ENCODE measurements around the gene WDR75. TPM values are rescaled to one million over a fixed set of nuclear protein-coding genes. Genes with fewer than 3 reads are reported as not detected.
"Not testable (repeated sequence)": the region's sequence is repeated elsewhere in the genome, so short reads cannot be mapped to it uniquely, and the experiment has no call there.

The WDR75 gene
- total RNA-seq, 1 donor: 60.6 TPM

- H3K27me3 ChIP-seq (ENCODE audit: insufficient read depth, low read length): no peaks in the 10 kb centered on the region
- H3K9me3 ChIP-seq (ENCODE audit: low read depth, low read length): no peaks in the 10 kb centered on the region
- no peak overlapping the region for H3K4me3 ChIP-seq (ENCODE audit: low read length)
- H3K4me1 ChIP-seq (ENCODE audit: insufficient read depth, low read length): no peaks in the 10 kb centered on the region
Observed at GRCh38 chr2:189425676-189426075, 15.6 kb upstream of the WDR75 start.

GRCh38 chr2:189426886-189427285 is 14.4 kb upstream of the WDR75 start:
- Histone ChIP-seq H3K4me1 (ENCODE audit: insufficient read depth, low read length) (no peaks in the 10 kb centered on the region), H3K4me3 (ENCODE audit: low read length) (no peak overlapping the region), H3K27me3 (ENCODE audit: insufficient read depth, low read length) (no peaks in the 10 kb centered on the region), H3K9me3 (ENCODE audit: low read depth, low read length) (no peaks in the 10 kb centered on the region)

- no peaks in the 10 kb centered on the region for H3K4me1 ChIP-seq (ENCODE audit: insufficient read depth, low read length)
- no peak overlapping the region for H3K4me3 ChIP-seq (ENCODE audit: low read length)
- H3K27me3 ChIP-seq (ENCODE audit: insufficient read depth, low read length): no peaks in the 10 kb centered on the region
- H3K9me3 ChIP-seq (ENCODE audit: low read depth, low read length): no peaks in the 10 kb centered on the region
Observed at GRCh38 chr2:189427872-189428271, 13.4 kb upstream of the WDR75 start.

GRCh38 chr2:189430448-189430847 is 10.8 kb upstream of the WDR75 start:
- H3K27me3 ChIP-seq (ENCODE audit: insufficient read depth, low read length); H3K4me3 ChIP-seq (ENCODE audit: low read length); H3K4me1 ChIP-seq (ENCODE audit: insufficient read depth, low read length); H3K9me3 ChIP-seq (ENCODE audit: low read depth, low read length): not testable (repeated sequence)

GRCh38 chr2:189435803-189436202 is 5.5 kb upstream of the WDR75 start:
- not testable (repeated sequence) for H3K9me3 ChIP-seq (ENCODE audit: low read depth, low read length); H3K4me1 ChIP-seq (ENCODE audit: insufficient read depth, low read length); H3K27me3 ChIP-seq (ENCODE audit: insufficient read depth, low read length); H3K4me3 ChIP-seq (ENCODE audit: low read length)

- H3K4me1 ChIP-seq (ENCODE audit: insufficient read depth, low read length): peaks cover 11% of the 10 kb centered on the region
- no peaks in the 10 kb centered on the region for H3K9me3 ChIP-seq (ENCODE audit: low read depth, low read length)
- H3K4me3 ChIP-seq (ENCODE audit: low read length): no peak overlapping the region
- H3K27me3 ChIP-seq (ENCODE audit: insufficient read depth, low read length): no peaks in the 10 kb centered on the region
Observed at GRCh38 chr2:189437926-189438325, 3.3 kb upstream of the WDR75 start.

- Histone ChIP-seq H3K4me3 (ENCODE audit: low read length) (no peak overlapping the region), H3K9me3 (ENCODE audit: low read depth, low read length) (no peaks in the 10 kb centered on the region), H3K27me3 (ENCODE audit: insufficient read depth, low read length) (no peaks in the 10 kb centered on the region), H3K4me1 (ENCODE audit: insufficient read depth, low read length) (peaks cover 14% of the 10 kb centered on the region)
Observed at GRCh38 chr2:189439342-189439741, 1.9 kb upstream of the WDR75 start.

GRCh38 chr2:189440644-189440946 is 679 bp upstream of the WDR75 start:
- H3K9me3 ChIP-seq (ENCODE audit: low read depth, low read length): no peaks in the 10 kb centered on the region
- H3K4me1 ChIP-seq (ENCODE audit: insufficient read depth, low read length): peaks cover 14% of the 10 kb centered on the region
- no peaks in the 10 kb centered on the region for H3K27me3 ChIP-seq (ENCODE audit: insufficient read depth, low read length)
- peak overlapping the region; percentile 81 for H3K4me3 ChIP-seq (ENCODE audit: low read length)

GRCh38 chr2:189441709-189442074 is 418 bp downstream of the WDR75 start:
- H3K4me1 ChIP-seq (ENCODE audit: insufficient read depth, low read length): peaks cover 14% of the 10 kb centered on the region
- H3K27me3 ChIP-seq (ENCODE audit: insufficient read depth, low read length): no peaks in the 10 kb centered on the region
- no peaks in the 10 kb centered on the region for H3K9me3 ChIP-seq (ENCODE audit: low read depth, low read length)
- peak overlapping the region; percentile 81 for H3K4me3 ChIP-seq (ENCODE audit: low read length)

- H3K4me1 ChIP-seq (ENCODE audit: insufficient read depth, low read length): peaks cover 14% of the 10 kb centered on the region
- H3K9me3 ChIP-seq (ENCODE audit: low read depth, low read length): no peaks in the 10 kb centered on the region
- H3K4me3 ChIP-seq (ENCODE audit: low read length): no peak overlapping the region
- no peaks in the 10 kb centered on the region for H3K27me3 ChIP-seq (ENCODE audit: insufficient read depth, low read length)
Observed at GRCh38 chr2:189442468-189442867, 1.2 kb downstream of the WDR75 start.

GRCh38 chr2:189444322-189444721 is 3.0 kb downstream of the WDR75 start:
- no peaks in the 10 kb centered on the region for H3K27me3 ChIP-seq (ENCODE audit: insufficient read depth, low read length)
- no peak overlapping the region for H3K4me3 ChIP-seq (ENCODE audit: low read length)
- H3K4me1 ChIP-seq (ENCODE audit: insufficient read depth, low read length): peaks cover 14% of the 10 kb centered on the region
- no peaks in the 10 kb centered on the region for H3K9me3 ChIP-seq (ENCODE audit: low read depth, low read length)

GRCh38 chr2:189446780-189447179 is 5.5 kb downstream of the WDR75 start:
- no peaks in the 10 kb centered on the region for H3K9me3 ChIP-seq (ENCODE audit: low read depth, low read length)
- H3K4me3 ChIP-seq (ENCODE audit: low read length): no peak overlapping the region
- H3K27me3 ChIP-seq (ENCODE audit: insufficient read depth, low read length): no peaks in the 10 kb centered on the region
- H3K4me1 ChIP-seq (ENCODE audit: insufficient read depth, low read length): peaks cover 13% of the 10 kb centered on the region

- no peaks in the 10 kb centered on the region for H3K4me1 ChIP-seq (ENCODE audit: insufficient read depth, low read length)
- no peaks in the 10 kb centered on the region for H3K27me3 ChIP-seq (ENCODE audit: insufficient read depth, low read length)
- no peak overlapping the region for H3K4me3 ChIP-seq (ENCODE audit: low read length)
- H3K9me3 ChIP-seq (ENCODE audit: low read depth, low read length): no peaks in the 10 kb centered on the region
Observed at GRCh38 chr2:189454009-189454408, 12.7 kb downstream of the WDR75 start.

- Histone ChIP-seq H3K27me3 (ENCODE audit: insufficient read depth, low read length) (no peaks in the 10 kb centered on the region), H3K4me1 (ENCODE audit: insufficient read depth, low read length) (no peaks in the 10 kb centered on the region), H3K4me3 (ENCODE audit: low read length) (no peak overlapping the region), H3K9me3 (ENCODE audit: low read depth, low read length) (no peaks in the 10 kb centered on the region)
Observed at GRCh38 chr2:189465076-189465475, 23.8 kb downstream of the WDR75 start.

- Histone ChIP-seq H3K4me3 (ENCODE audit: low read length) (no peak overlapping the region), H3K27me3 (ENCODE audit: insufficient read depth, low read length) (no peaks in the 10 kb centered on the region), H3K4me1 (ENCODE audit: insufficient read depth, low read length) (no peaks in the 10 kb centered on the region), H3K9me3 (ENCODE audit: low read depth, low read length) (no peaks in the 10 kb centered on the region)
Observed at GRCh38 chr2:189465478-189465877, 24.2 kb downstream of the WDR75 start.

- no peaks in the 10 kb centered on the region for H3K9me3 ChIP-seq (ENCODE audit: low read depth, low read length)
- H3K4me1 ChIP-seq (ENCODE audit: insufficient read depth, low read length): no peaks in the 10 kb centered on the region
- H3K4me3 ChIP-seq (ENCODE audit: low read length): no peak overlapping the region
- H3K27me3 ChIP-seq (ENCODE audit: insufficient read depth, low read length): no peaks in the 10 kb centered on the region
Observed at GRCh38 chr2:189466046-189466445, 24.8 kb downstream of the WDR75 start.

GRCh38 chr2:189466656-189467055 is 25.4 kb downstream of the WDR75 start:
- Histone ChIP-seq H3K4me3 (ENCODE audit: low read length) (no peak overlapping the region), H3K4me1 (ENCODE audit: insufficient read depth, low read length) (no peaks in the 10 kb centered on the region), H3K27me3 (ENCODE audit: insufficient read depth, low read length) (no peaks in the 10 kb centered on the region), H3K9me3 (ENCODE audit: low read depth, low read length) (no peaks in the 10 kb centered on the region)

All from mononuclear cell (primary cell).